ENCODE measurements around the gene HSD17B1. TPM values are rescaled to one million over a fixed set of nuclear protein-coding genes. Genes with fewer than 3 reads are reported as not detected.

HSD17B1 gene
- total and polyA plus RNA-seq, 2 donors from 2014 or later, result 0.31 to 3.3 TPM

DNA sequence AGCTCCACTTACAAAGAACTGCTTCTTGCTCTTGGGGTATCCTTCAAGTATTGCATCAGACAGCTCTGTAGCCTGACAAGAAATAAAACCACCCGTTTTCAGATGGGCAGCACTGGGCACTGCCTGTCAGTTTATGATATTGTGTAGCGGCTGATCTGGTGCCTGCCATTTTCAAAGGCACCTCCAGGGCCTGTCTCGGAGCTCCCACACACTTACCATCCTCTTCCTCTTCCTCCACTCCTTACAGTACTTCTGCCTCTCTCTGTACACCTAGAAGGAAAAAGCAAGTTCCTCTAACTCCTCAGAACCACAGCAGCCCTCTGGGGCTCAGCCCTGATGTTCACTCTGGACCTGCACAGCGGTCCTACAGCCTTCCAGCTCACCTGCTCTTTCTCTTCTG, 20.4 kb downstream of the HSD17B1 start:
- no peak overlapping the region for H3K27ac ChIP-seq (ENCODE audit: low read depth in 2 of 2, low read length in 2 of 2)
- intact Hi-C loops (cut with DNase I), result loop anchor here (10.0 kb wide), 1 partner anchor 252 kb away; the partner anchor contains the start of gene BECN1
- no peak for DNase-seq

DNA sequence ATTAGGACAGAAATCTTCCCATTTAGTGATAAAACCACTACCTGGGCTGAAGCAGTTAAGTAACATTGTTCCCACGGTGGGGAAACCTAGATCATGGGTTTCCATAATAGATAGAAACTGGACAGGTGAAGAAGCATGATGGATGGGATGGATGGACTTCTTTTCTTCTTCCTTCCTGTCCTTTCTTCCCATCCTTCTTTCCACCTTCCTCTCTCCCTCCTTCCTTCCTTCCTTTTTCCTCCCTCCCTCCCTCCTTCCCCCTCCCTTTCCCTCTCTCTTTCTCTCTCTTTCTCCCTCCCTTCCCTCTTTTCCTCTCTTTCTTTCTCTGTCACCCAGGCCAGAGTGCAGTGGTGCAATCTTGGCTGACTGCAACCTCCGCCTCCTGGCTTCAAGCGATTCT, 21.7 kb downstream of the HSD17B1 start:
- TF ChIP-seq, protein P1, sequence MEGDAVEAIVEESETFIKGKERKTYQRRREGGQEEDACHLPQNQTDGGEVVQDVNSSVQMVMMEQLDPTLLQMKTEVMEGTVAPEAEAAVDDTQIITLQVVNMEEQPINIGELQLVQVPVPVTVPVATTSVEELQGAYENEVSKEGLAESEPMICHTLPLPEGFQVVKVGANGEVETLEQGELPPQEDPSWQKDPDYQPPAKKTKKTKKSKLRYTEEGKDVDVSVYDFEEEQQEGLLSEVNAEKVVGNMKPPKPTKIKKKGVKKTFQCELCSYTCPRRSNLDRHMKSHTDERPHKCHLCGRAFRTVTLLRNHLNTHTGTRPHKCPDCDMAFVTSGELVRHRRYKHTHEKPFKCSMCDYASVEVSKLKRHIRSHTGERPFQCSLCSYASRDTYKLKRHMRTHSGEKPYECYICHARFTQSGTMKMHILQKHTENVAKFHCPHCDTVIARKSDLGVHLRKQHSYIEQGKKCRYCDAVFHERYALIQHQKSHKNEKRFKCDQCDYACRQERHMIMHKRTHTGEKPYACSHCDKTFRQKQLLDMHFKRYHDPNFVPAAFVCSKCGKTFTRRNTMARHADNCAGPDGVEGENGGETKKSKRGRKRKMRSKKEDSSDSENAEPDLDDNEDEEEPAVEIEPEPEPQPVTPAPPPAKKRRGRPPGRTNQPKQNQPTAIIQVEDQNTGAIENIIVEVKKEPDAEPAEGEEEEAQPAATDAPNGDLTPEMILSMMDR (IDR thresholded peaks at IDR 0.05; ENCODE audit: borderline replicate concordance, extremely low read depth, insufficient read depth), result no peak
- peaks cover 0 to 13% (median 8%) of the 10 kb centered on the region in 3 donors for H3K4me1 ChIP-seq (ENCODE audit: control insufficient read depth in 2 of 3, insufficient read depth in 2 of 3, low read depth in 1 of 3, low read length in 3 of 3)
- no peak overlapping the region for H3K9ac ChIP-seq (ENCODE audit: low read length in 3 of 3)
- H3K9me3 ChIP-seq (ENCODE audit: control insufficient read depth in 2 of 3, insufficient read depth in 1 of 3, low read length in 3 of 3), result no peaks in the 10 kb centered on the region
- H3K27me3 ChIP-seq (ENCODE audit: control insufficient read depth, insufficient read depth, low read length), result no peaks in the 10 kb centered on the region
- FAIRE-seq, result no peak
- H3K4me3 ChIP-seq (ENCODE audit: low read length in 3 of 3), result no peak overlapping the region
- H3K36me3 ChIP-seq (ENCODE audit: control insufficient read depth in 2 of 3, insufficient read depth in 3 of 3, low read length in 3 of 3), result peaks cover 10 to 43% (median 29%) of the 10 kb centered on the region in 3 donors
- DNase-seq, result no peak
- H3K27ac ChIP-seq (ENCODE audit: low read depth in 2 of 2, low read length in 2 of 2), result no peak overlapping the region
- intact Hi-C loops (cut with DNase I), result loop anchor here (10.0 kb wide), 1 partner anchor 250 kb away; the partner anchor contains the start of gene BECN1

More for the DNA sequence above, 20.4 kb downstream of the HSD17B1 start:
- no peak for FAIRE-seq
- H3K9me3 ChIP-seq (ENCODE audit: control insufficient read depth in 2 of 3, insufficient read depth in 1 of 3, low read length in 3 of 3), result no peaks in the 10 kb centered on the region
- peak overlapping the region in 1 of 3 donors; percentile 7 for H3K9ac ChIP-seq (ENCODE audit: low read length in 3 of 3)
- peaks cover 10 to 55% (median 35%) of the 10 kb centered on the region in 3 donors for H3K36me3 ChIP-seq (ENCODE audit: control insufficient read depth in 2 of 3, insufficient read depth in 3 of 3, low read length in 3 of 3)
- TF ChIP-seq, protein P1 (IDR thresholded peaks at IDR 0.05; ENCODE audit: borderline replicate concordance, extremely low read depth, insufficient read depth), result no peak
- H3K27me3 ChIP-seq (ENCODE audit: control insufficient read depth, insufficient read depth, low read length), result no peaks in the 10 kb centered on the region
- peaks cover 0 to 8% (median 8%) of the 10 kb centered on the region in 3 donors for H3K4me1 ChIP-seq (ENCODE audit: control insufficient read depth in 2 of 3, insufficient read depth in 2 of 3, low read depth in 1 of 3, low read length in 3 of 3)
- no peak overlapping the region for H3K4me3 ChIP-seq (ENCODE audit: low read length in 3 of 3)

DNA sequence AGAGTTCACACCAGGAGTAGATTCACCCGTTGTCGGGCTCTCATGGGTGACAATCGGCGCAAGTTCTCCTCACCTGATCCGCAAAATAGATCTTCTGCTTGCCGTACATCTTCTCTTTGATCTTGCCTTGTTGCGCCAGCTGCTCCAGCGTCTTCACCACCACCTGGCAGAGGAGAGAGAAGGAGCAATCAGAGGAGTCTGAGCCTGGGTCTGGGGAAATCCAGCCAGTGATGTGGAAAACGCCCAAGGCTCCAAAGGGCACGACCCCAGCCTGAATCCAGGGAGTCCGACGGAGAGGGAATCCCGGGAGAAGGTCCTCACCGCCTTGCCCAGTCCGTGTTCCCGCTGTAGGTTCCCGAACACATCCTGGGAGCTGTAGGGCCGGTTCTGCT, 24.4 kb downstream of the HSD17B1 start:
- Histone ChIP-seq H3K9ac (ENCODE audit: low read length in 3 of 3) (peak overlapping the region; percentile 41 to 45 (median 43)), H3K27ac (ENCODE audit: low read depth in 2 of 2, low read length in 2 of 2) (peak overlapping the region; percentile 5 to 27), H3K9me3 (ENCODE audit: control insufficient read depth in 2 of 3, insufficient read depth in 1 of 3, low read length in 3 of 3) (no peaks in the 10 kb centered on the region), H3K27me3 (ENCODE audit: control insufficient read depth, insufficient read depth, low read length) (no peaks in the 10 kb centered on the region), H3K4me3 (ENCODE audit: low read length in 3 of 3) (peak overlapping the region; percentile 73 to 83 (median 77)), H3K36me3 (ENCODE audit: control insufficient read depth in 2 of 3, insufficient read depth in 3 of 3, low read length in 3 of 3) (peaks cover 8 to 42% (median 25%) of the 10 kb centered on the region in 3 donors), H3K4me1 (ENCODE audit: control insufficient read depth in 2 of 3, insufficient read depth in 2 of 3, low read depth in 1 of 3, low read length in 3 of 3) (peaks cover 0 to 13% (median 8%) of the 10 kb centered on the region in 3 donors)
- TF ChIP-seq, protein P1 (IDR thresholded peaks at IDR 0.05; ENCODE audit: borderline replicate concordance, extremely low read depth, insufficient read depth), result no peak
- peak in 1 of 5 donors; percentile 56 for DNase-seq
- intact Hi-C loops (cut with DNase I), result loop anchor here (10.0 kb wide), 1 partner anchor 248 kb away; the partner anchor contains the start of gene BECN1
- no peak for FAIRE-seq
